Pulmonary artery endothelial cell (primary cell): ENCODE measurements around the gene ATXN10. TPM values are rescaled to one million over a fixed set of nuclear protein-coding genes. Genes with fewer than 3 reads are reported as not detected.

Source experiments
- DNase-seq: peaks from one replicate; pipeline ENCODE4 v3.0.0-alpha.2; 2011; ENCODE audit warnings: low read depth, low spot score
- total RNA-seq: library from RNA; depleted of rRNA; stranded (reverse); fragments of >200 nt; gene quantifications from 2 replicates; pipeline ENCODE4 v1.2.3, GENCODE V29; 2014

The ATXN10 gene
- total RNA-seq, 1 donor from 2014 or later, result 76.2 TPM

DNA sequence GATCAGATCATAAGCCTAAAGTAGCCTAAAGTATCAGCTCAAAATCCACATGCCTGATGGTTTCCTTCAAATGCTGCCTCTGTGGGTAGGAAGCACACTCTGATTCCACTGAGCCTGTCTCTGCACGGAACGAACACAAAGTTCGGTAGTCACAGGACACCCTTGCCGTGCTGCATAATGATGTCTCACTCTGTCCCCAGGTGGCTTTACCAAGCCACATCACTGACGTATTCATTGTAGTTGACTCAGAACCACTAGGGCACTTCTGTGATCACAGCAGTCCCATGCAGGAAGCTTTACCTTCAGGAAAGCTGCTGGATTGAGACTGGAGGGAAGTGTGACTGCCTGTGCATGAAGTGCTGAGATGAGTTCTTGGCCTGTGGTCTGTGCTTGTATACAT, 147.7 kb downstream of the ATXN10 start:
- no peak for DNase-seq

DNA sequence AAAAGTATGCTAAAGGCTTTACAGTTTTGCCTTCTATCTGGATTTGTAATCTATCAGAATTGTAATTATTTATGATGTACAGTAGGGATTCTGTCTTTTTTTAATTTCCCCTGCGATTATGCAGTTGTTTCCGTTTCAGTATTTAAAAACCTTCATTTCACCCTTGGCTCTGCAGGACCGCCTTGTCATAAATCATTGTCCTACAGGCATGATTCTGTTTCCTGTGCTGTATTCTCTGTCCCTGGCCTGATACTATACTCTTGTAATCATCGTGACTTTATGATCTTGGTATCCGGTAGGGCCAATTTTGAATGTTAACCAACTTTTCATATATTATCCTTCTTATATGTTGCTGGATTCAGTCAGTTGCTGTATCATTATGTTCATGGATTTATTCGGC, 151.7 kb downstream of the ATXN10 start:
- DNase-seq, result no peak

- no peak for DNase-seq
Measured at GRCh38 chr22:45826520-45826919, 154.9 kb downstream of the ATXN10 start.

GRCh38 chr22:45828841-45829240, 157.2 kb downstream of the ATXN10 start:
- no peak for DNase-seq

DNA sequence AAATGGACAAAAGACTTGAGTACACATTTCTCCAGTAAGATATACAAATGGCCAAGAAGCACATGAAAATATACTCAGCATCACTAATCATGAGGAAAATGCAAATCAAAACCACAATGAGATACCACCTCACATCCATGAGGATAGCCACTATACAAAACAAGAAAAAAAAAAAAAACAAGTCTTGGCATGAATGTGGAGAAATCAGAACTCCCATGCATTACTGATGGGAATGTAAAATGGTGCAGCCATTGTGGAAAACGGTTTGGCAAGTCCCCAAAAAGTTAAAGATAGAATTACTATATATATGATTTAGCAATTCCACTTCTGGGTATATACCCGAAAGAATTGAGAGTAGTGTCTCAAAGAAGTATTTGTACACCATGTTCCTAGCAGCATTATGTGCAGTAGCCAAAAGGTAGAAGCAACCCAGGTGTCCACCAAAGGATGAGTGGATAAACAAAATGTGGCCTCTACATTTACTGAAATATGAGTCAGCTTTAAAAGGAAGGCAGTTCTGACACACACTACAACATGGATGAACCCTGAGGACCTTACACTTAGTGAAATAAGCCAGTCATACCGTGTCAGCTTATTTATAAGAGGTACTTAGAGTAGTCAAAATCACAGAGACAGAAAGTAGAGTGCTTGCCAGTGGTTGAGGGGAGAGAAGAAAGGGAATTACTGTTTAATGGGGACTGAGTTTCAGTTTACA, 159.1 kb downstream of the ATXN10 start:
- no peak for DNase-seq

DNA sequence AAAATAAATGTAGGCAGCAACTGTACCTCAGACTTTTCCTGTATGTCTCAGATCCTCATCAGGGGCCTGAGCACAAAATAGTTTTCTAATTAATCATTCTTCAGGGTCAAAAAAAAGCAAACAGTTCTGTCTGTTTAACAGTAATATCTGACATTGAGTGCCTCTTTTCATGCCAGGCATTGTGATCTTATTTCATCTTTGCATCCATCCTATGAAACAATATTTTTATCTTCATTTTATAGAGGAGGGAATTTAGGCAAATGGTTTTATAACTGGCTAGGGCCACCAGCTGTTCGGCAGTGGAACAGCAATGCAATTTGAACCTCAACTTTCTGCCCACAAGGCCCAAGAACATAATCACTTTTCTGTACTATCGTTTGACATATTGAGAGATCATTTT, 159.8 kb downstream of the ATXN10 start:
- no peak for DNase-seq

GRCh38 chr22:45832180-45832579, 160.5 kb downstream of the ATXN10 start:
- no peak for DNase-seq

DNA sequence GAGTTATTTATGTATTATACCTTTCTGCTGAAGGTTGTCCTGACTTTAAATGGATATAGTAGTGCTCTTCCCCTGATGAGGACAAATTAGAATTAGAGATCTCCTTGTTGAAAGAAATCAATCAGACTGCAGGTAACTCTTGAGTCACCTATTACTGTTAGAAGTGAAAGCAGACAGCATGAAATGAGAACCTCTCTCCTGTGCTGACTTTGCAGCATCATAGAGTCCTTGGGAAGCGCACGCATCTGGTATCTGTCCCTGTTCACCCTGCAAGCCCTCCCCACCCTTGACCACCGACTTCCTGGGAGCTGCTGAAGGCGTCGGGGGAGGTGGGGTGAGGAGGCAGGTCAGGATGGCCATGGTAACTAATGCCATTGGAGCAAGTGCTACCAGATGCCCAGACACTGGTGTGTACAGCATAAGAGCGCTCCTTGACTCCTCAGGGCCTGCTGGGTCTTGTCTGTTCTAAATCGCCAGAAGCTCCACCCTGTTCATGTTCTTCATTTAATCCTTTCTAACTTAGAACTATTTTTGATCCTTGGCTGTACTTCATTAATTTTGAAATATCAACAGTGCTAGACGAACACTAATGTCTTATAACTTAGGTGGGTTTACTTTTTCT, 161.4 kb downstream of the ATXN10 start:
- DNase-seq, result no peak

- DNase-seq, result no peak
Measured at GRCh38 chr22:45833613-45834012, 162.0 kb downstream of the ATXN10 start.

GRCh38 chr22:45834241-45834640, 162.6 kb downstream of the ATXN10 start:
- no peak for DNase-seq

GRCh38 chr22:45834795-45835194, 163.2 kb downstream of the ATXN10 start:
- DNase-seq, result no peak

GRCh38 chr22:45836418-45837169, 165.0 kb downstream of the ATXN10 start:
- no peak for DNase-seq

DNA sequence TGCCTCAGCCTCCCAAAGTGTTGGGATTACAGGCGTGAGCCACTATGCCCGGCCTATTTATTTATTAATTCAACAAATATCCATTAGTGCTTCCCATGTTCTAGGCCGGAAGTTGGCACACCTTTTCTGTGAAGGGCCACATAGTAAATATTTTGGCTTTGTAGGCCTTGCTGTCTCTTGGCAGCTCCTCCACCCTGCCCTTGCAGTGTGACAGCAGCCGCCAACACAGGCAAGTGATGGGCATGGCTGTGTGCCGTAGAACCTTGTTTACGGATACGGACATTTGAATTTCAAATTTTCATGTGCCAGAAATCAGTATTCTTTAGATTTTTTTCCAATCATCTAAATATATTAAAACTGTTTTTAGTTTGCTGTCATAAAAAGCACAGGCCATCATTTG, 165.9 kb downstream of the ATXN10 start:
- DNase-seq, result no peak

DNA sequence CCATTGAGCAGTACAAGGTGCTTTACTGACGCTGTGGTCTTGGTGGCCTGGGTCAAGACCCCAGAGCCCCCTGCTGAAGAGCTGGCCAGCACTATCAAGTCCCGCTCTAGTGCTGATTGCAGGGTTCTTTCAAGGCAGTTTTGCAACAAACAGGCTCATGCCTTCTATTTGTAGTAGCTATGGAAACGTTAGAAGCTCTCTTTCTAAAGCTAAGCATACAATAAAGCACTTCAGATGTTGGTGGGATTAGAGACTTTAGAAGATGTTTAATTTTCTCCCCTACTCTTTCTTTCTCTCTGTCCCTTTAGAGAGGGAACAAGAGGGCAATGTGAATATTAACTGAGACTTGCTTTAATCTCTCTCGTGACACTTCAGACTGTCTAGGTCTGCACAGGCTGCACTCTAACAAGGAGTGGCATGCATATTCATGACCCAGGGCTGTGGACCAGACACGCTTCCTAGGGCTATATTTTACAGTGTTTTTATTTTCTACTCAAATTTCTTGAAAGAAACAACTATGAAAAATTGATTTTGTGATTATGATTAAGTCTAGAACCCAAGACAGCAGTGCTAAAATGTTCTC, 166.8 kb downstream of the ATXN10 start:
- no peak for DNase-seq

DNA sequence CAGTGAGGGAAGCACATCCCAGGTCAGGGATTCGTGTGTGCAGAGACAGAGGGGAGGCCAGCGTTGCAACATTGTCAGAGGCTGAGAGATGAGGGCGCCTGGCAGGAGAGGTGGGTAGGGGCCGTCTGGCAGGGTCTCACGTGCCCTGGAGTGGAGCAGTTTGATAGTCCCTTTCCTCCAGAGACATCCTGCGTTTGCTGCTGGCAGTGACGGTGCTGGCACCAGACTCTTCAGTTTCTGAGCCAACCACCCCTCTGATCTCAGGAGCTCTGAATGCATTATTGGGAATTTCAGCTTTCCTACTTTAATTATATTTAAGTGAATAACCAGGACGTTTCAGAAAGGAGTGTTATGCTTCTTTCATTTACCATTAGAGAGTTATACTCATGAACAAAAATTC, 168.8 kb downstream of the ATXN10 start:
- no peak for DNase-seq

- DNase-seq, result no peak
Measured at GRCh38 chr22:45842291-45842991, 170.8 kb downstream of the ATXN10 start.

DNA sequence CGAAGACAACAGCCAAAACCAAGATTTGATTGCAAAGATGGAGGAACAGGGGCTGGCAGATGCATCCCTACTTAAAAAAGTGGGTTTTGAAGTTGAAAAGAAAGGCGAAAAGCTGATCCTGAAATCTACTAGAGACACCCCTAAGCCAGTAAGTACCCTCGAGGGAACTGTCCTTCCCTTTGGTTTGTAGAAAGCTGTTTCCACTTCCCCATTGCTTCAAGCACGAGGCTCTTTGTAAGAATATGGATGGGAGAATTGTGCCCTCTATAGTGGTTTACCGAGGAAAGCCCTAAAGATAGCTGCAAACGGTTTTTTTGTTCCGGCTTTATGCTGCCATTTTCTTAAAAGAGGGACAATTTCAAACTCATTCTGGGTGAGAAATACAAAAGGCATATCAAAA, 171.4 kb downstream of the ATXN10 start:
- no peak for DNase-seq

DNA sequence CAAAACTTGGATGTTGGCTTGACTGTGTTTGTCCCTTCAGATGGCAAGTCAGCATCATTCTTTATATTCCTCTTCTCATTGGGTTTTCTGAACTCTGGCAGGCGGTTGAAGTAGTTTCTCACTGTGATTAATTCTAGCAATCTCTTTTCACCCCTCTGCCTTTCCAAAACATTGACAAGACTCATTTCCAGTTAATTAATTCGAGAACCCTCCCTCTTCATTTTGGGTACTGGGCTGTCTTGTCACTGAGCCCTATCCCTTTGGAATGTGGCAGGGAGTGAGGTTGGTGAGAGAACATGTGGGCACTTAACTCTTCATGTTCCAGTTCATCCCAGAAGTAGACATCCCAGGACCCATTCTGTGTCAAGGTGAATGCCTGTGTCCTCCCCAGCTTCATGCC, 172.4 kb downstream of the ATXN10 start:
- DNase-seq, result no peak

DNA sequence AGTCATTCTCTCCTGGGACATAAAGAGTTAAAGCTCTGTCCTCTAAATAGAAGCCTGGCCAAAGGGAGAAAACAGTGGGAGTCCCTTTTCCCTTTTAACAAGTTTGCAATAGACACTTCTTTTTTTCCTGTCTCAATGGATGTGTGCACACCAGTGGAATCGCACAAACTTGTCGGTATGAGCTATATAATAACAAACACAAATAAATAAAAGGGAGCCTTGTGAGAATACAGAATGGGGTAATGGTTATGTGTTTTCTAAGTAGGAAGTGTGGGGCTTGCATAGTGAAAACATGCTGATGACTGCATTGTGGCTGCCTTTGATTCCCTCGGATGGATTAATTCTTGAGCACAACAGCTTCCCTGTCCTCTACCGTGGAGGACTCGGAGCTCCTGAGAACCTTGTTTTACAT, 173.4 kb downstream of the ATXN10 start:
- DNase-seq, result no peak

DNA sequence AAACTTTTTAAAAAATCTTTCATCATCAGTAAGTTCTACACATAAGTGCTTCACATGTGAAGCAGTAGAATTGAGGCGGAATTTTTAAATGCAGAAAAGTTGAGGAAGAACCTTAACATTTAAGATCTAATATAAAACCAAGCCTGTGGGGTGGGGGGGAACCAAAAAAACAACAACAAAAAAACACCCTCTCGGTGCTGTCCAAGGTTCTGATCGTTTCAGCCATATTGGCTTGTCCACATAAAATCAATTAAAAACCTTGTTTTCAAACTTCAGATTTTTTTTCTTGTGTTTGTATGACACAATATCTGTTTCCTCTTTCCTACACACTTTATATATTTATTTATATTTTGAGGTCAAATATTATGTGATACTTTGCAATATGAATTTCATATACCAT, 175.3 kb downstream of the ATXN10 start:
- no peak for DNase-seq

- no peak for DNase-seq
Measured at GRCh38 chr22:45848904-45849303, 177.3 kb downstream of the ATXN10 start.

DNA sequence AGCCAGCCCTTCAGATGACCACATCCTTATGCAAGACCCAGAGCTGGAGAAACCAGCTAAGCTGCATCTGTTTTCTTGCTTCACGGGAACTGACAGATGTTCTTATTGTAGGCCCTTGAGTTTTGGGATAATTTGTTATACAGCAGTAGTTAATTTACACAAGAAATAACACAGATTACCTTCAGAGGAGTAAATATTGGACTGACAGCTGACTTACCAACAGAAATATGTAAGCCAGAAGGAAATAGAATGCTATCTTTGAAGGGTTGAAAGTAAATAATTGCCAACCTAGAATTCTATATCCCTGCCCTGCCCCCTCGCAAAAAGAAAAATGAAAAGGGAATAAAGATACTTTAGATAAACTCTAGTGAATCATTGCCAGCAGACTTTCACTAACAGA, 181.2 kb downstream of the ATXN10 start:
- DNase-seq, result no peak
